IPS-20b (cell line): Measurements from ENCODE around the gene KRTAP4-9.
"Not testable (repeated sequence)": the region's sequence is repeated elsewhere in the genome, so short reads cannot be mapped to it uniquely, and the experiment has no call there.

ENCODE experiments used
- H3K27ac ChIP-seq: one replicate; pipeline ENCODE4 v1.5.1; 2013; ENCODE audit warnings: low read length
- H3K27me3 ChIP-seq: 2 replicates; pipeline ENCODE4 v1.6.1; 2013; ENCODE audit warnings: mild to moderate bottlenecking, low read length, inconsistent platforms; ENCODE audit not compliant: insufficient read depth
- H3K36me3 ChIP-seq: 2 replicates; pipeline ENCODE4 v1.6.1; 2013; ENCODE audit warnings: low read depth, mild to moderate bottlenecking, inconsistent platforms, low read length, moderate library complexity; ENCODE audit not compliant: insufficient read depth
- H3K4me1 ChIP-seq: 2 replicates; pipeline ENCODE4 v1.6.1; 2013; ENCODE audit warnings: mild to moderate bottlenecking, control low read depth, inconsistent platforms, low read length, moderate library complexity; ENCODE audit not compliant: insufficient read depth
- H3K4me3 ChIP-seq: 2 replicates; pipeline ENCODE4 v1.5.1; 2013; ENCODE audit warnings: mild to moderate bottlenecking, low read length, inconsistent platforms
- H3K9ac ChIP-seq: 2 replicates; pipeline ENCODE4 v1.6.1; 2013; ENCODE audit warnings: low read depth, mild to moderate bottlenecking, inconsistent platforms, low read length, moderate library complexity
- H3K9me3 ChIP-seq: 2 replicates; pipeline ENCODE4 v1.6.1; 2013; ENCODE audit warnings: mild to moderate bottlenecking, low read depth, low read length, inconsistent platforms; ENCODE audit not compliant: insufficient read depth

Gene KRTAP4-9

GRCh38 chr17:41069031-41069430, 36.2 kb upstream of the KRTAP4-9 start:
- no peak overlapping the region for H3K4me3 ChIP-seq
- H3K36me3 ChIP-seq, result no peaks in the 10 kb centered on the region
- H3K9ac ChIP-seq, result no peak overlapping the region
- no peaks in the 10 kb centered on the region for H3K27me3 ChIP-seq
- H3K4me1 ChIP-seq, result no peaks in the 10 kb centered on the region
- no peaks in the 10 kb centered on the region for H3K9me3 ChIP-seq
- no peak overlapping the region for H3K27ac ChIP-seq

GRCh38 chr17:41071606-41072360, 33.4 kb upstream of the KRTAP4-9 start:
- no peak overlapping the region for H3K4me3 ChIP-seq
- H3K9me3 ChIP-seq, result no peaks in the 10 kb centered on the region
- no peaks in the 10 kb centered on the region for H3K27me3 ChIP-seq
- no peaks in the 10 kb centered on the region for H3K4me1 ChIP-seq
- H3K36me3 ChIP-seq, result no peaks in the 10 kb centered on the region
- no peak overlapping the region for H3K9ac ChIP-seq
- H3K27ac ChIP-seq, result no peak overlapping the region

GRCh38 chr17:41073676-41074075, 31.5 kb upstream of the KRTAP4-9 start:
- no peaks in the 10 kb centered on the region for H3K4me1 ChIP-seq
- no peak overlapping the region for H3K27ac ChIP-seq
- no peaks in the 10 kb centered on the region for H3K36me3 ChIP-seq
- no peak overlapping the region for H3K9ac ChIP-seq
- H3K9me3 ChIP-seq, result no peaks in the 10 kb centered on the region
- H3K4me3 ChIP-seq, result no peak overlapping the region
- no peaks in the 10 kb centered on the region for H3K27me3 ChIP-seq

- H3K36me3 ChIP-seq, result no peaks in the 10 kb centered on the region
- H3K4me1 ChIP-seq, result no peaks in the 10 kb centered on the region
- H3K27ac ChIP-seq, result no peak overlapping the region
- H3K9ac ChIP-seq, result no peak overlapping the region
- H3K27me3 ChIP-seq, result no peaks in the 10 kb centered on the region
- no peaks in the 10 kb centered on the region for H3K9me3 ChIP-seq
- H3K4me3 ChIP-seq, result no peak overlapping the region
Measured at GRCh38 chr17:41076788-41077187, 28.4 kb upstream of the KRTAP4-9 start.

- Histone ChIP-seq H3K4me3 (no peak overlapping the region), H3K36me3 (no peaks in the 10 kb centered on the region), H3K27ac (no peak overlapping the region), H3K9ac (no peak overlapping the region), H3K27me3 (no peaks in the 10 kb centered on the region), H3K4me1 (no peaks in the 10 kb centered on the region; the same call in 1 of the 2 replicates), H3K9me3 (no peaks in the 10 kb centered on the region)
Measured at GRCh38 chr17:41082626-41083025, 22.6 kb upstream of the KRTAP4-9 start.

- not testable (repeated sequence) for H3K27me3 ChIP-seq, H3K9me3 ChIP-seq, H3K27ac ChIP-seq, H3K4me1 ChIP-seq, H3K36me3 ChIP-seq, H3K9ac ChIP-seq, H3K4me3 ChIP-seq
Measured at GRCh38 chr17:41083427-41083826, 21.8 kb upstream of the KRTAP4-9 start.

- H3K4me1 ChIP-seq, H3K4me3 ChIP-seq, H3K9me3 ChIP-seq, H3K36me3 ChIP-seq, H3K27me3 ChIP-seq, H3K9ac ChIP-seq, H3K27ac ChIP-seq: not testable (repeated sequence)
Measured at GRCh38 chr17:41084100-41084856, 20.9 kb upstream of the KRTAP4-9 start, which contains the start of gene KRTAP4-7. Gene KRTAP4-7 (plus strand): TSS chr17:41084150. CDS start chr17:41084207, 57 bp downstream.

- not testable (repeated sequence) for H3K27me3 ChIP-seq, H3K4me1 ChIP-seq, H3K9ac ChIP-seq, H3K4me3 ChIP-seq, H3K27ac ChIP-seq, H3K36me3 ChIP-seq
- peaks cover 14% of the 10 kb centered on the region; the same call in 1 of the 2 replicates for H3K9me3 ChIP-seq
Measured at GRCh38 chr17:41088760-41089352, 16.3 kb upstream of the KRTAP4-9 start.

- Histone ChIP-seq H3K36me3 (no peaks in the 10 kb centered on the region), H3K9me3 (peaks cover 14% of the 10 kb centered on the region; the same call in 1 of the 2 replicates), H3K4me3 (no peak overlapping the region), H3K27me3 (no peaks in the 10 kb centered on the region), H3K4me1 (no peaks in the 10 kb centered on the region; the same call in 1 of the 2 replicates), H3K27ac (no peak overlapping the region), H3K9ac (no peak overlapping the region)
Measured at GRCh38 chr17:41096055-41096454, 9.1 kb upstream of the KRTAP4-9 start.

GRCh38 chr17:41098042-41098441, 7.1 kb upstream of the KRTAP4-9 start, which contains the start of gene KRTAP4-8:
Gene KRTAP4-8 (minus strand): TSS chr17:41098142. CDS start chr17:41098084, 58 bp downstream.
- peaks cover 3% of the 10 kb centered on the region; the same call in 1 of the 2 replicates for H3K9me3 ChIP-seq
- no peaks in the 10 kb centered on the region for H3K36me3 ChIP-seq
- no peak within 1 kb of the TSS for H3K27ac ChIP-seq
- H3K4me1 ChIP-seq, result no peaks in the 10 kb centered on the region; the same call in 1 of the 2 replicates
- no peaks in the 10 kb centered on the region for H3K27me3 ChIP-seq
- H3K4me3 ChIP-seq, result no peak within 1 kb of the TSS
- no peak within 1 kb of the TSS for H3K9ac ChIP-seq

GRCh38 chr17:41098481-41098880, 6.7 kb upstream of the KRTAP4-9 start:
- no peaks in the 10 kb centered on the region; the same call in 1 of the 2 replicates for H3K4me1 ChIP-seq
- no peaks in the 10 kb centered on the region for H3K36me3 ChIP-seq
- no peak overlapping the region for H3K27ac ChIP-seq
- H3K27me3 ChIP-seq, result no peaks in the 10 kb centered on the region
- H3K9ac ChIP-seq, result no peak overlapping the region
- peaks cover 3% of the 10 kb centered on the region; the same call in 1 of the 2 replicates for H3K9me3 ChIP-seq
- no peak overlapping the region for H3K4me3 ChIP-seq
